ENCODE data around the gene TBPL1.

The TBPL1 gene

DNA sequence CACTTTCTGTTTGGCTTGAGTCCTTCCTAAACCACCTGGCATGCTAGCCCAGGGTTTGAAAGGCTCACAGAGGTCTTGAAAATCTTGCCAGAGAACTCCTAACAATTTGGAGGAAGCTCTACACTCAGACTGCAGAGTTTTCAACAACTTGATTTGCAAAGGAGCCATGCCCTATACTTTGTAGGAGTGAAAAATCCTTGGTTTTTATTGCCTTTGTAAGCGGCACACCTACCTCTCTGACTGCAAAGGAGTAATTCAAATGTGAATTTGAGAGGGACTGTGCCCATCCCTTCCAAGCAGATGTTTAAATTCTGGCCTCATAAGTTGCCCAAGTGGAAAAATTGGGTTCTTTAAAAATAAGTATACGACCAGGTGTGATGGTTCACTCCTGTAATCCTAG is 58.0 kb downstream of the TBPL1 start:
- DNase-seq = no peak

- DNase-seq = no peak
These were observed 61.6 kb downstream of the TBPL1 start for GRCh38 chr6:134014588-134015137.

GRCh38 chr6:134015719-134016557 is 62.9 kb downstream of the TBPL1 start:
- DNase-seq = no peak

GRCh38 chr6:134016558-134016814 is 63.5 kb downstream of the TBPL1 start:
- DNase-seq = no peak

DNA sequence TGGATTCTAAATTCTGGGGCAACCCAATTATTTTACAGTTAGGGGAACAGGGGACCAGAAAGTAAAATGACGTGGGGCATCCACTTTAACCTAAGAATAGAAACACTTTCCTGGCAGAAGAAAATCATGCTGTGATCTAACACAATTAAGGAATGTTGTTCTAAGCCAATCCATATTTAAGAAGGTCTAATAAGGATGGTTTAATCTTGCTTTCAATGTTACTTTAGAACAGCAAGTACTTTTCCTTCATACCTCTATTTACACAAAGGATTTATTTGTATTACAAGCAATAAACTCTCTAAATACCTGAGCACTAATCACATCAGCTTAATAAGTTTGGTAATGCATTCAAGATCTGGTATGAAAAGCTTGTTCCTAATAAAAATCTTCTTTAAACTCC is 67.0 kb downstream of the TBPL1 start:
- DNase-seq = no peak

- DNase-seq = no peak
These were observed 67.5 kb downstream of the TBPL1 start for GRCh38 chr6:134020543-134020942.

- DNase-seq = no peak
These were observed 67.9 kb downstream of the TBPL1 start for GRCh38 chr6:134020968-134021367.

GRCh38 chr6:134021396-134022122 is 68.5 kb downstream of the TBPL1 start:
- DNase-seq = no peak

DNA sequence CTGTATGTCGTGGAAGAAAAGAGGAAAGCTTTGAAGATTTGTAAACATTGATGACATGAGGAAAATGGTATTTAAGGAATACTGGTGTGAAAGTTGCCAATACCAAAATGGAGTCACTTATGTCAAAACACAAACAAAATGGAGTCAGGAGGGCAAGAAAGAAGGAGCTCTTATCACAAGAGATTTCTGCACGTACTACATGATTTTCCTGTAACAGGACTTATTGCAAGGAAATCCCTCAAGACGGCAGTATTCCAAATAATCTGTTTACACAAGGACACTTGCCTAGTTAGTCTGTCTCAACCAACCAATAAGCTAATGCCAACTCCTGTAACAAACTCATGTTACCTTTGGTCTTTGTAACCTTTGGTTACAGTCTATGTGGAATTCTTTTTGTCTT is 69.6 kb downstream of the TBPL1 start:
- no peak for DNase-seq

DNA sequence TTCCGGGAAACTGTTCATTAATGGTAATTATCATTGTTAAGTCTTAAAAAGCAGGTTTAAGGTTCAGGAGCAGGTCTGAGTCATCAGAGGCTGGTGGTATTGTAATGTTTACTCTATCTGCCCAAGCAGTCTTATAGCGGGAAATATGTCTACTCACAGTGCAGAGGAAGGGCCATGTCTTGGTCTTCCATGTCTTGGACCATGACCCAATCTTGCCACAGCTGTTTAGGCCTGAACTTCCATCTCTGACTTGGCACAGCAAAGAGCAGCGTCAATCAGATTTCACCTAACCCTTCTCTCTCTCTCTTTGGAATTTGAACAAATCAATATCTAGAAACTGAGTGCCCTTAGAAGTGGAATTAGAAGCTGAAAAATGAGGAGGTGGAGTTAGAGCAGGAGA is 73.6 kb downstream of the TBPL1 start:
- no peak for DNase-seq

GRCh38 chr6:134028438-134028837 is 75.4 kb downstream of the TBPL1 start:
- DNase-seq = no peak

DNA sequence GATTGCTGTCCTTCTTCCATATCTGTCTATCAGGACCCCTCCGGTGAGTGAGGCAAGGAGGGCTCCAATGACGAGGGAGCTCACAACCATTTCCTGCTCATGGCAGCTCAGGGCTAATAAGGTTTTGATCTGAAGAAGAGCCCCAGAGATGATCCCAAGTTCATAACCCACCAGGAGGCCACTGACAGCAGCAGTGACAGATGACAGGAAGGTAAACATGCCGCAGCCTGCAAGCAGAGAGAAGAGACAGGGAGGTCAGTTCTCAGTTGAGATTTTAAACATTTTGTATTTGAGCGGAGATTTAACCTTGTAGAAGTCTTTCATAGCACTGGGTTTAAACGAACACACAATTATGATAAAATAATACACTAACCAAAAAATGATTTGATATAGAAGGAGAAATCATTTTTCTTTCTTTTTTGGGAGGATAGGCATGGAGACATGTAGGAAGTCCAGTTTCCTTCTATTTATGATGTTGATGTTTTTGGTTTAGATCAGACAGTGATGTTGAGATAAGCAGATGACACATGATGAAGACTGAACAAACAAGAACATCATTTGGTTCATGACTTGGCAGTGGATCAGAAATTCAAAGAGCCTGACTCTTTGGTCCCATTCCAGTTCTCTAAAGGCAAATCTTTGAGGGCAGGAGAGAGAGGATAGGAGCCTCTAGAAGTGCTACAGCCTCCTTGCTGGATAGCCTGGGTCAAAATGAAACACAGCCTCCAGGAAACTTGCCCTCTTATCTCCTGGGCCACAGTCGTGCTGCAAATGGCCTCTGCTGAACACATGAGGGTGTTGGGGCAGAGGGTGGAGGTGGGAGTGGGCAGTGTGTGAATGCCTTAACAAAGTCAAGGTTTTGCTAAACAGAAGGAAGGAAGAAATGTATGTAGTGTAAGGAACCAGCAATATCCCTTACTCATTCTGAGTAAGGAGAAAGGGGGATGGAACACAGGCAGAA is 76.8 kb downstream of the TBPL1 start:
- no peak for DNase-seq

DNA sequence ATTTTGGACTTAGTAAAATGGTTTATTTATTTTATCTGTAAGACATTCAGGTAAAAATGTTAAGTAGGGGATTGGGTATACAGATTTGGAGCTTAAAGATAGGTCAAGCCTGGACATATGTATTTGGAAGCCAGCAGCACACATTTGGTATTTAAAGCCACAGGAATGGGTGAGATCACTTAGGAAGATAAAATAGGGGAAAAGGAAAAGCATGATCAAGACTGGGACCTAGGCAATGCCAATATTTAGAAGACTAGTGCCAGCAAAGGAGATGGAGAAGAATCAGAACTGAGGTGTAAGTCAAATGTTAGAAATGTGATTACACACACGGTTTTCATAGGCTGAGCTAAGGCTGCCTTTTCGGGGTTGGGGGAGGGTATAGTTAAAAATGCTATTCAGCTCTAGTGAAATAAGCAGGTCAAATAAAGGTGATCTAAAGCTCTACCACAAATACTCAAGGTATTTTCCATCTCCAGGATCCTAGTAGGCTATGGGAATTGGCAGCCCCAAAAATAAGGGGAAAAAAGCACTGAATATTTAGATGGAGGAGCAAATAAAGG is 78.8 kb downstream of the TBPL1 start:
- DNase-seq = no peak

- no peak for DNase-seq
These were observed 81.5 kb downstream of the TBPL1 start for GRCh38 chr6:134034478-134034877.

GRCh38 chr6:134034961-134035822 is 82.2 kb downstream of the TBPL1 start:
- no peak for DNase-seq

DNA sequence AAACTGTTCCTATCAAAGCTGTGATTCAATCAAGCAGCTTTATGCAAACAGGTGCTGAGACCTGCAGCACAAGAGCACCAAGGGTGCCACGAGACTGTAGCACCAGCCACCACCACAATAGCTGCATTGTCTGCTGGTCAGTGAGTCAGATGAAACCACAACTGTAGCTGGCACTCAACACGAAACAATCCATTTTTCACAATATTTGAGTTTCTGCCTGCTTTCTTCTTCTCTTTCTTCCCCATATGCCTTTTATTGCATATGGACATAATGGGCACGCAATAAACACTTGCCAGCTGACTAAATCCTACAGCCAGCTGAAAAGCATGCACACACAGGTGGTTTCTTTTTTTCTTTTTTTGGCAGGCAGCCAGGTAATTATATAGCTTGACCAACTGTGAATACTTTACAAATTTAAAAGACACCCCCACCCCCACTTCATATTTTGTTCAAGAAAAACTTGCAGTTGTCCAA is 82.8 kb downstream of the TBPL1 start:
- no peak for DNase-seq

DNA sequence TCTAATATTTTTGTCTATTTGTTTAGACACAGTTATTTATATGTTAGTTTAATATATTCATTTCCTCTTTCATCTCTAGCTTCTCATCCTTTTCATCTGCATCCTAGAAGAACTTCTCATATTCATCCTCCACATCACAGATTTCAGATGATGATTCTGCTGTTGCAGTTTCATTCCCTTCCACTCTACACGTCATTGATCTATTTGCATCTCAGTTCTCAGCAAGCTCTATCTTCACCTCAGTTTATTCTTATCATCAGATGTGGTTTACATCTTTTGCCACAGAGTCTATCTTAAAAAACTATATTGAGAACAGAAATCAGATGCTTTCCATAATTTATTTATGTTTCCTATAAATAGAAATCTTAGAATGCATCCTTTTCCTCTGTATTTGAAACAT is 86.1 kb downstream of the TBPL1 start:
- no peak for DNase-seq
